Ovary (tissue), 3 donors: ENCODE results near the gene SIGLEC15.

Experiments used
- EP300 ChIP-seq: sonication (generic); formaldehyde crosslinking; IDR thresholded peaks from one replicate; pipeline ENCODE4 v1.6.1; 2017; ENCODE audit warnings: antibody characterized with exemption
- POLR2A ChIP-seq: fragments of 450-650 bp; IDR thresholded peaks from one replicate; pipeline ENCODE4 v1.6.1; 2017; ENCODE audit warnings: antibody characterized with exemption, mild to moderate bottlenecking, moderate library complexity
- TF ChIP-seq, protein P1 (sequence below), 3 donors: fragments of 450-650 bp in 2 of 3; fragments of 200-600 bp in 1 of 3; IDR thresholded peaks; one replicate each; pipeline versions ENCODE4 v1.5.1 to v1.8.0; 2016 to 2022; ENCODE audit warnings: antibody characterized with exemption in 3 of 3, mild to moderate bottlenecking in 1 of 3
- donor health status: DM: no; HTN: no; CAD: no.

DNA sequence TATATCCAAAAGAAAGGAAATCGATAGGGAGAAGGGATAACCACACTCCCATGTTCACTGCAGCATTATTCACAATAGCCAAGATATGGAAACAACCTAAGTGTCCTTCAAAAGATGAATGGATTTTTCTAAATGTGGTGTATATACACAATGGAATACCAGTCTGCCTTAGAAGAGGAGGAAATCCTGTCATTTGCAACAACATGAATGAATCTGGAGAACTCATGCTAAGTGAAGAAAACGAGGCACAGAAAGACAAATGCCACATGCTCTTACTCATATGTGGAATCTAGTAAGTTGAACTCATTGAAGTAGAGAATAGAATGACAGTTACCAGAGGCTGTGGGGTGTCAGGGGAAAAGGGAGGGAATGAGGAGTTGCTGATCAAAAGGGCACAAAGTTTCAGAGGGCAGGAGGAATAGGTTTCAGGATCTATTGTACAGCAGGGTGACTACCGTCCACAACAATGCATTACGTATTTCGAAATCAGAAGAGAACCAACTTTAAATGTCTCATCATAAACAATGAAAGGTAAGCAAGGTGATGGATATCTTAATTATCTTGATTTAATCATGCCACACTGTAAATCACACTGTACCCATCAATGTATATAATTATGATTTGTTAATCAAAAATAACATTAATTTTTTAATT lies 46.1 kb downstream of the SIGLEC15 start:
- TF ChIP-seq, protein P1, sequence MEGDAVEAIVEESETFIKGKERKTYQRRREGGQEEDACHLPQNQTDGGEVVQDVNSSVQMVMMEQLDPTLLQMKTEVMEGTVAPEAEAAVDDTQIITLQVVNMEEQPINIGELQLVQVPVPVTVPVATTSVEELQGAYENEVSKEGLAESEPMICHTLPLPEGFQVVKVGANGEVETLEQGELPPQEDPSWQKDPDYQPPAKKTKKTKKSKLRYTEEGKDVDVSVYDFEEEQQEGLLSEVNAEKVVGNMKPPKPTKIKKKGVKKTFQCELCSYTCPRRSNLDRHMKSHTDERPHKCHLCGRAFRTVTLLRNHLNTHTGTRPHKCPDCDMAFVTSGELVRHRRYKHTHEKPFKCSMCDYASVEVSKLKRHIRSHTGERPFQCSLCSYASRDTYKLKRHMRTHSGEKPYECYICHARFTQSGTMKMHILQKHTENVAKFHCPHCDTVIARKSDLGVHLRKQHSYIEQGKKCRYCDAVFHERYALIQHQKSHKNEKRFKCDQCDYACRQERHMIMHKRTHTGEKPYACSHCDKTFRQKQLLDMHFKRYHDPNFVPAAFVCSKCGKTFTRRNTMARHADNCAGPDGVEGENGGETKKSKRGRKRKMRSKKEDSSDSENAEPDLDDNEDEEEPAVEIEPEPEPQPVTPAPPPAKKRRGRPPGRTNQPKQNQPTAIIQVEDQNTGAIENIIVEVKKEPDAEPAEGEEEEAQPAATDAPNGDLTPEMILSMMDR (IDR thresholded peaks at IDR 0.05) = no peak
- TF ChIP-seq POLR2A (no peak), EP300 (no peak)
